PC-9 (cell line): Measurements from ENCODE around the gene ZP4. TPM values are rescaled to one million over a fixed set of nuclear protein-coding genes. Genes with fewer than 3 reads are reported as not detected.

Experiments
- BruUV-seq: library from RNA; stranded (reverse); fragments of 400-500 nt; replicated peaks from 2 replicates; lab custom pipeline; 2021; lab: Mats Ljungman, UMichigan
- CTCF ChIA-PET: fragments of 300-600 bp; sonication (Branson Sonifier 250); formaldehyde crosslinking; loops from one replicate; lab custom pipeline; 2022; ENCODE audit warnings: antibody characterized with exemption; lab: Charles Lee
- POLR2A ChIA-PET: fragments of 300-600 bp; sonication (Branson Sonifier 250); formaldehyde crosslinking; loops from one replicate; lab custom pipeline; 2022; ENCODE audit warnings: antibody characterized with exemption; ENCODE audit not compliant: unreplicated experiment; lab: Charles Lee
- DNase-seq, 2 experiments: peaks; one replicate each; pipeline versions ENCODE4 v3.0.0 to v3.0.0-alpha.2; 2015 to 2022; ENCODE audit warnings: mixed read lengths in 1 of 2
- H2AFZ ChIP-seq: fragments of 200-600 bp; sonication (generic); 2 replicates; pipeline ENCODE4 v1.8.1; 2017; ENCODE audit warnings: antibody characterized with exemption
- H3F3A ChIP-seq: fragments of 200-600 bp; sonication (generic); 2 replicates; pipeline ENCODE4 v1.8.1; 2017; ENCODE audit warnings: antibody characterized with exemption, mild to moderate bottlenecking, low read depth; ENCODE audit not compliant: insufficient read depth
- H3K27ac ChIP-seq: fragments of 200-600 bp; sonication (generic); 2 replicates; pipeline ENCODE4 v1.6.1; 2016; ENCODE audit warnings: mixed run types
- H3K27me3 ChIP-seq: fragments of 200-600 bp; sonication (generic); 2 replicates; pipeline ENCODE4 v1.6.1; 2016; ENCODE audit warnings: low read depth, mixed run types; ENCODE audit not compliant: insufficient read depth
- H3K36me3 ChIP-seq: fragments of 200-600 bp; sonication (generic); 2 replicates; pipeline ENCODE4 v1.6.1; 2016; ENCODE audit warnings: low read depth, mixed run types
- H3K4me1 ChIP-seq: fragments of 200-600 bp; sonication (generic); replicated peaks from 2 replicates; pipeline ENCODE4 v1.6.1; 2016; ENCODE audit warnings: mixed run types; ENCODE audit not compliant: insufficient read depth
- H3K4me2 ChIP-seq: fragments of 200-600 bp; sonication (generic); 2 replicates; pipeline ENCODE4 v1.6.1; 2017; ENCODE audit warnings: mixed run types
- H3K4me3 ChIP-seq: fragments of 200-600 bp; sonication (generic); 2 replicates; pipeline ENCODE4 v1.6.1; 2016; ENCODE audit warnings: mixed run types
- H3K79me2 ChIP-seq: fragments of 200-600 bp; sonication (generic); 2 replicates; pipeline ENCODE4 v1.6.1; 2017; ENCODE audit warnings: low read depth, mixed run types
- H3K9me2 ChIP-seq: fragments of 200-600 bp; sonication (generic); 2 replicates; pipeline ENCODE4 v1.8.1; 2017; ENCODE audit warnings: mild to moderate bottlenecking; ENCODE audit not compliant: insufficient read depth
- H3K9me3 ChIP-seq: fragments of 200-600 bp; sonication (generic); 2 replicates; pipeline ENCODE4 v1.8.1; 2016; ENCODE audit warnings: low read depth; ENCODE audit not compliant: insufficient read depth
- H4K20me1 ChIP-seq: fragments of 200-600 bp; sonication (generic); 2 replicates; pipeline ENCODE4 v1.8.1; 2017; ENCODE audit not compliant: insufficient read depth
- CTCF ChIP-seq: fragments of 200-600 bp; sonication (generic); conservative IDR thresholded peaks from 2 replicates; pipeline ENCODE4 v1.6.1; 2017; ENCODE audit warnings: mixed run types, antibody characterized with exemption, mild to moderate bottlenecking, moderate library complexity
- EZH2 ChIP-seq: fragments of 200-600 bp; sonication (generic); IDR thresholded peaks from 2 replicates; pipeline ENCODE4 v1.8.0; 2017; ENCODE audit warnings: antibody characterized with exemption, low read depth
- intact Hi-C: fragments of 100-400 bp; cut with micrococcal nuclease; formaldehyde crosslinking; loops from one replicate; pipeline ENCODE4 v1.10.0; 2022; ENCODE audit not compliant: unreplicated experiment
- total RNA-seq: library from RNA; stranded (reverse); gene quantifications from 2 replicates; pipeline ENCODE4 v1.2.3, GENCODE V29; 2021

Gene ZP4
- total RNA-seq, 1 experiment from 2014 or later: not detected

- no TSS peak for BruUV-seq
- intact Hi-C loops: no loop called here
- H2AFZ ChIP-seq: no peak overlapping the region
- H3K4me3 ChIP-seq: no peak overlapping the region
- H3F3A ChIP-seq: no peaks in the 10 kb centered on the region
- H3K9me3 ChIP-seq: no peaks in the 10 kb centered on the region
- ChIA-PET CTCF (no interaction called here), POLR2A (no interaction called here)
- no peaks in the 10 kb centered on the region for H3K79me2 ChIP-seq
- H3K27me3 ChIP-seq: peaks cover 21% of the 10 kb centered on the region; the same call in 1 of the 2 replicates
- no peak overlapping the region for H3K27ac ChIP-seq
- no peak for DNase-seq
- no peak for TF ChIP-seq CTCF
- TF ChIP-seq EZH2: no peak
- H3K36me3 ChIP-seq: no peaks in the 10 kb centered on the region
- H4K20me1 ChIP-seq: no peaks in the 10 kb centered on the region
- no peak overlapping the region for H3K4me2 ChIP-seq
- H3K9me2 ChIP-seq: no peaks in the 10 kb centered on the region
- H3K4me1 ChIP-seq: no peaks in the 10 kb centered on the region
These were observed 30.6 kb upstream of the ZP4 start for GRCh38 chr1:237921306-237921705.

- H2AFZ ChIP-seq: no peak overlapping the region
- H3K79me2 ChIP-seq: no peaks in the 10 kb centered on the region
- H3K27ac ChIP-seq: no peak overlapping the region
- H3K4me2 ChIP-seq: no peak overlapping the region
- H3K4me1 ChIP-seq: no peaks in the 10 kb centered on the region
- H3K27me3 ChIP-seq: peaks cover 16% of the 10 kb centered on the region; the same call in 1 of the 2 replicates
- DNase-seq: no peak
- no TSS peak for BruUV-seq
- no peaks in the 10 kb centered on the region for H3K36me3 ChIP-seq
- H3F3A ChIP-seq: no peaks in the 10 kb centered on the region
- H3K9me3 ChIP-seq: no peaks in the 10 kb centered on the region
- H3K4me3 ChIP-seq: no peak overlapping the region
- intact Hi-C loops: no loop called here
- no peaks in the 10 kb centered on the region for H4K20me1 ChIP-seq
- ChIA-PET CTCF (no interaction called here), POLR2A (no interaction called here)
- no peaks in the 10 kb centered on the region for H3K9me2 ChIP-seq
- TF ChIP-seq EZH2: no peak
- no peak for TF ChIP-seq CTCF
These were observed 22.6 kb upstream of the ZP4 start for GRCh38 chr1:237913345-237913744.

- Histone ChIP-seq H4K20me1 (no peaks in the 10 kb centered on the region), H3K36me3 (no peaks in the 10 kb centered on the region), H3F3A (no peaks in the 10 kb centered on the region), H3K9me3 (no peaks in the 10 kb centered on the region), H3K4me2 (no peak overlapping the region), H3K4me3 (no peak overlapping the region), H3K27me3 (0 out of 2 replicates have a peak, but pooled peaks cover 4% of the 10 kb centered on the region), H2AFZ (no peak overlapping the region), H3K79me2 (no peaks in the 10 kb centered on the region), H3K27ac (no peak overlapping the region), H3K4me1 (no peaks in the 10 kb centered on the region), H3K9me2 (no peaks in the 10 kb centered on the region)
- TF ChIP-seq EZH2: no peak
- TF ChIP-seq CTCF: no peak
- ChIA-PET POLR2A (no interaction called here), CTCF (no interaction called here)
- intact Hi-C loops: no loop called here
- BruUV-seq: no TSS peak
- no peak for DNase-seq
These were observed 21.2 kb upstream of the ZP4 start for GRCh38 chr1:237911911-237912310.
